HG03039 (cell line): ENCODE results near the gene GNAQ.

ENCODE experiments used
- ATAC-seq: cut with Tn5 transposase; IDR thresholded peaks from one replicate; pipeline ENCODE4 v1.9.1; 2021; ENCODE audit warnings: mild to moderate bottlenecking, moderate library complexity; ENCODE audit not compliant: unreplicated experiment

Gene GNAQ

GRCh38 chr9:78031893-78032729, 500 bp upstream of the GNAQ start:
- no peak for ATAC-seq

GRCh38 chr9:78030553-78031443, 813 bp downstream of the GNAQ start:
- ATAC-seq, result no peak

GRCh38 chr9:78030296-78030552, 1.4 kb downstream of the GNAQ start:
- ATAC-seq, result no peak

GRCh38 chr9:78029551-78030295, 1.9 kb downstream of the GNAQ start:
- no peak for ATAC-seq

GRCh38 chr9:78028926-78029325, 2.7 kb downstream of the GNAQ start:
- ATAC-seq, result no peak

GRCh38 chr9:78026947-78027346, 4.7 kb downstream of the GNAQ start:
- no peak for ATAC-seq

GRCh38 chr9:78026416-78026815, 5.2 kb downstream of the GNAQ start:
- ATAC-seq, result no peak

- ATAC-seq, result no peak
Observed at GRCh38 chr9:78025186-78025585, 6.4 kb downstream of the GNAQ start.

- no peak for ATAC-seq
Observed at GRCh38 chr9:78023003-78023741, 8.4 kb downstream of the GNAQ start.

GRCh38 chr9:78021697-78022096, 9.9 kb downstream of the GNAQ start:
- ATAC-seq, result no peak

- no peak for ATAC-seq
Observed at GRCh38 chr9:78017190-78017693, 14.4 kb downstream of the GNAQ start.

- ATAC-seq, result no peak
Observed at GRCh38 chr9:78015241-78015640, 16.4 kb downstream of the GNAQ start.

- no peak for ATAC-seq
Observed at GRCh38 chr9:78014776-78015175, 16.8 kb downstream of the GNAQ start.

- ATAC-seq, result no peak
Observed at GRCh38 chr9:78013934-78014333, 17.7 kb downstream of the GNAQ start.

- ATAC-seq, result no peak
Observed at GRCh38 chr9:78011049-78011448, 20.6 kb downstream of the GNAQ start.

GRCh38 chr9:78010445-78010844, 21.2 kb downstream of the GNAQ start:
- ATAC-seq, result no peak

- no peak for ATAC-seq
Observed at GRCh38 chr9:78009186-78009585, 22.4 kb downstream of the GNAQ start.

- no peak for ATAC-seq
Observed at GRCh38 chr9:78006734-78007133, 24.9 kb downstream of the GNAQ start.

GRCh38 chr9:78005231-78006002, 26.2 kb downstream of the GNAQ start:
- ATAC-seq, result no peak
